ENCODE data around the gene RALA. TPM values are rescaled to one million over a fixed set of nuclear protein-coding genes. Genes with fewer than 3 reads are reported as not detected.

Gene RALA
- total and polyA plus RNA-seq, 2 experiments from 2014 or later, result 43.5 to 231 TPM

GRCh38 chr7:39700932-39701331 is 77.6 kb downstream of the RALA start:
- ATAC-seq (no peak), DNase-seq (ENCODE audit: low spot score) (no peak)
- Histone ChIP-seq H3F3A (replicated peaks; ENCODE audit: low read depth) (no peaks in the 10 kb centered on the region), H3K27me3 (ENCODE audit: insufficient read depth) (no peaks in the 10 kb centered on the region), H3K4me3 (no peak overlapping the region), H3K27ac (ENCODE audit: low read depth) (no peak overlapping the region), H3K4me1 (ENCODE audit: insufficient read depth) (no peaks in the 10 kb centered on the region), H3K79me2 (replicated peaks; ENCODE audit: insufficient read depth) (no peaks in the 10 kb centered on the region), H4K20me1 (replicated peaks; ENCODE audit: insufficient read depth) (no peaks in the 10 kb centered on the region), H3K4me2 (no peak overlapping the region), H3K36me3 (ENCODE audit: insufficient read depth) (0 out of 2 replicates have a peak, but pooled peaks cover 8% of the 10 kb centered on the region), H2AFZ (no peak overlapping the region), H3K9me2 (ENCODE audit: insufficient read depth) (no peaks in the 10 kb centered on the region)
- Mint-ChIP-seq H3K27me3 (ENCODE audit: insufficient read depth, low read depth, poor library complexity) (no peaks in the 10 kb centered on the region), H3K4me1 (peaks cover 2% of the 10 kb centered on the region; the same call in 1 of the 3 replicates), H3K36me3 (ENCODE audit: low read depth) (peaks cover 29% of the 10 kb centered on the region), H3K4me3 (no peak overlapping the region), H3K27ac (no peak overlapping the region), H3K9me3 (no peaks in the 10 kb centered on the region)
- no peak for TF ChIP-seq NANOG (IDR thresholded peaks at IDR 0.05; ENCODE audit: borderline replicate concordance)
- no peak for TF ChIP-seq STAT1 (IDR thresholded peaks at IDR 0.05; ENCODE audit: unreplicated experiment)
- no peak for TF ChIP-seq CTCF (conservative IDR thresholded peaks at IDR 0.05; ENCODE audit: low read depth in 2 of 2)
- TF ChIP-seq EZH2phosphoT487 (IDR thresholded peaks at IDR 0.05; ENCODE audit: unreplicated experiment), result no peak
- no peak for TF ChIP-seq ETS1 (IDR thresholded peaks at IDR 0.05)
- no peak for TF ChIP-seq JUNB (IDR thresholded peaks at IDR 0.05; ENCODE audit: unreplicated experiment)
- no peak for TF ChIP-seq ZNF331 (CRISPR knock-in tag; IDR thresholded peaks at IDR 0.05; ENCODE audit: low read depth)
- TF ChIP-seq CREB1 (CRISPR knock-in tag; IDR thresholded peaks at IDR 0.05; ENCODE audit: low read depth), result no peak
- no peak for TF ChIP-seq POLR2AphosphoS5 (IDR thresholded peaks at IDR 0.05; ENCODE audit: low read depth)
- TF ChIP-seq ZNF462 (CRISPR knock-in tag; IDR thresholded peaks at IDR 0.05), result no peak
- TF ChIP-seq REST (IDR thresholded peaks at IDR 0.05; ENCODE audit: unreplicated experiment), result no peak
- no peak for TF ChIP-seq EZH2 (IDR thresholded peaks at IDR 0.05; ENCODE audit: low read depth, unreplicated experiment)
- TF ChIP-seq ZNF114 (CRISPR knock-in tag; IDR thresholded peaks at IDR 0.05), result no peak

All from GM23338 (cell line).